Hematopoietic multipotent progenitor cell treated with erythropoietin and hydrocortisone succinate and interleukin-3 and kit ligand, for 8 days (in vitro differentiated cells): ENCODE measurements around the gene PIP5K1A.
"Not testable (repeated sequence)": the region's sequence is repeated elsewhere in the genome, so short reads cannot be mapped to it uniquely, and the experiment has no call there.

Source experiments
- DNase-seq: peaks from one replicate; pipeline ENCODE4 v3.0.0-alpha.2; 2015

PIP5K1A gene

GRCh38 chr1:151198254-151199127, at the start of gene PIP5K1A:
Gene PIP5K1A (plus strand): TSS chr1:151198552. CDS start chr1:151198997, 445 bp downstream.
- peak; percentile 99 for DNase-seq

GRCh38 chr1:151156515-151156819, 41.9 kb upstream of the PIP5K1A start, which contains the start of gene TNFAIP8L2:
Gene TNFAIP8L2 (plus strand): TSS chr1:151156649. CDS start chr1:151158698, 2,049 bp downstream.
- DNase-seq = peak; percentile 82

- DNase-seq = peak; percentile 73
Observed at GRCh38 chr1:151157067-151157531, 41.3 kb upstream of the PIP5K1A start.

GRCh38 chr1:151158326-151158725, 40.0 kb upstream of the PIP5K1A start:
- DNase-seq = no peak

- no peak for DNase-seq
Observed at GRCh38 chr1:151158751-151159251, 39.6 kb upstream of the PIP5K1A start.

- DNase-seq = no peak
Observed at GRCh38 chr1:151159373-151159772, 39.0 kb upstream of the PIP5K1A start.

GRCh38 chr1:151164732-151165280, 33.5 kb upstream of the PIP5K1A start:
- no peak for DNase-seq

- no peak for DNase-seq
Observed at GRCh38 chr1:151165281-151165737, 33.0 kb upstream of the PIP5K1A start.

GRCh38 chr1:151165738-151166504, 32.4 kb upstream of the PIP5K1A start, which contains the start of the genes LYSMD1 and SCNM1:
Gene LYSMD1 (minus strand): TSS chr1:151165902. CDS start chr1:151165258, 644 bp downstream.
Gene SCNM1 (plus strand): TSS chr1:151166144. CDS start chr1:151166153, 9 bp downstream.
- DNase-seq = peak; percentile 99

GRCh38 chr1:151166505-151166956, 31.8 kb upstream of the PIP5K1A start:
- DNase-seq = peak; percentile 46

GRCh38 chr1:151167116-151167515, 31.2 kb upstream of the PIP5K1A start:
- no peak for DNase-seq

GRCh38 chr1:151171190-151171589, 27.2 kb upstream of the PIP5K1A start:
- DNase-seq = no peak

- no peak for DNase-seq
Observed at GRCh38 chr1:151175041-151175741, 23.2 kb upstream of the PIP5K1A start.

- DNase-seq = peak; percentile 53
Observed at GRCh38 chr1:151175863-151176262, 22.5 kb upstream of the PIP5K1A start, which contains the start of gene TMOD4. Gene TMOD4 (minus strand): TSS chr1:151175981. CDS start chr1:151174875, 1,106 bp downstream.

- no peak for DNase-seq
Observed at GRCh38 chr1:151176514-151177045, 21.8 kb upstream of the PIP5K1A start.

GRCh38 chr1:151184211-151184610, 14.1 kb upstream of the PIP5K1A start:
- no peak for DNase-seq

- DNase-seq = no peak
Observed at GRCh38 chr1:151187205-151187604, 11.1 kb upstream of the PIP5K1A start.

GRCh38 chr1:151188667-151189066, 9.7 kb upstream of the PIP5K1A start:
- not testable (repeated sequence) for DNase-seq

- DNase-seq = peak; percentile 93
Observed at GRCh38 chr1:151189637-151190445, 8.5 kb upstream of the PIP5K1A start, which contains the start of gene VPS72. Gene VPS72 (minus strand): TSS chr1:151190197. CDS start chr1:151190121, 76 bp downstream.

- no peak for DNase-seq
Observed at GRCh38 chr1:151192047-151192446, 6.3 kb upstream of the PIP5K1A start.

- no peak for DNase-seq
Observed at GRCh38 chr1:151193304-151193703, 5.0 kb upstream of the PIP5K1A start.
